Smooth muscle cell (in vitro differentiated cells): ENCODE data around the gene SF3A1. TPM values are rescaled to one million over a fixed set of nuclear protein-coding genes. Genes with fewer than 3 reads are reported as not detected.

Experiments
- DNase-seq: peaks from one replicate; lab custom pipeline; 2025; ENCODE audit not compliant: unreplicated experiment; lab: John Stamatoyannopoulos, UW
- H2AFZ ChIP-seq: fragments of 200-600 bp; sonication (generic); 2 replicates; pipeline ENCODE4 v1.6.0; 2016; ENCODE audit warnings: antibody characterized with exemption, low read depth, mild to moderate bottlenecking
- H3F3A ChIP-seq: fragments of 200-600 bp; sonication (generic); 2 replicates; pipeline ENCODE4 v1.6.0; 2017; ENCODE audit warnings: antibody characterized with exemption, low read depth
- H3K27ac ChIP-seq: fragments of 200-600 bp; sonication (generic); 2 replicates; pipeline ENCODE4 v1.5.1; 2016; ENCODE audit warnings: low read depth, mild to moderate bottlenecking
- H3K27me3 ChIP-seq: fragments of 200-600 bp; sonication (generic); 2 replicates; pipeline ENCODE4 v1.6.1; 2016; ENCODE audit warnings: low read depth, mild to moderate bottlenecking
- H3K36me3 ChIP-seq: fragments of 200-600 bp; sonication (generic); 2 replicates; pipeline ENCODE4 v1.5.1; 2016; ENCODE audit warnings: low read depth
- H3K4me1 ChIP-seq: fragments of 200-600 bp; sonication (generic); 2 replicates; pipeline ENCODE4 v1.5.1; 2016; ENCODE audit warnings: low read depth
- H3K4me2 ChIP-seq: fragments of 200-600 bp; sonication (generic); 2 replicates; pipeline ENCODE4 v1.6.0; 2016; ENCODE audit warnings: mild to moderate bottlenecking
- H3K4me3 ChIP-seq: fragments of 200-600 bp; sonication (generic); 2 replicates; pipeline ENCODE4 v1.5.1; 2016; ENCODE audit warnings: mild to moderate bottlenecking
- H3K79me2 ChIP-seq: fragments of 200-600 bp; sonication (generic); 2 replicates; pipeline ENCODE4 v1.6.0; 2016; ENCODE audit warnings: low read depth, mild to moderate bottlenecking
- H3K9ac ChIP-seq: fragments of 200-600 bp; sonication (generic); 2 replicates; pipeline ENCODE4 v1.6.0; 2016; ENCODE audit warnings: low read depth
- H3K9me3 ChIP-seq: fragments of 200-600 bp; sonication (generic); replicated peaks from 2 replicates; pipeline ENCODE4 v1.5.1; 2016; ENCODE audit warnings: low read depth
- H4K20me1 ChIP-seq: fragments of 200-600 bp; sonication (generic); 2 replicates; pipeline ENCODE4 v1.6.0; 2016; ENCODE audit warnings: low read depth
- CTCF ChIP-seq: fragments of 200-600 bp; sonication (generic); IDR thresholded peaks from 2 replicates; pipeline ENCODE4 v1.5.1; 2017; ENCODE audit warnings: borderline replicate concordance, mild to moderate bottlenecking, antibody characterized with exemption; ENCODE audit not compliant: insufficient read depth, poor library complexity, severe bottlenecking
- WGBS: methylation state at CpG from one replicate; pipeline ENCODE4 v1.1.7; 2016; ENCODE audit warnings: low lambda C conversion rate; 5-methylcytosine and 5-hydroxymethylcytosine counted together
- polyA plus RNA-seq: library from polyadenylated mRNA; unstranded; fragments of >200 nt; fragmentation: Nextera tagmentation; extraction: Ambion mirVana; gene quantifications from 2 replicates; pipeline ENCODE4 v1.2.1, GENCODE V29; 2016
- total RNA-seq: library from RNA; depleted of rRNA; stranded (reverse); fragments of >200 nt; gene quantifications from 2 replicates; pipeline ENCODE4 v1.2.3, GENCODE V29; 2014

The SF3A1 gene
- total and polyA plus RNA-seq, 2 experiments from 2014 or later, result 55.0 to 86.7 TPM

DNA sequence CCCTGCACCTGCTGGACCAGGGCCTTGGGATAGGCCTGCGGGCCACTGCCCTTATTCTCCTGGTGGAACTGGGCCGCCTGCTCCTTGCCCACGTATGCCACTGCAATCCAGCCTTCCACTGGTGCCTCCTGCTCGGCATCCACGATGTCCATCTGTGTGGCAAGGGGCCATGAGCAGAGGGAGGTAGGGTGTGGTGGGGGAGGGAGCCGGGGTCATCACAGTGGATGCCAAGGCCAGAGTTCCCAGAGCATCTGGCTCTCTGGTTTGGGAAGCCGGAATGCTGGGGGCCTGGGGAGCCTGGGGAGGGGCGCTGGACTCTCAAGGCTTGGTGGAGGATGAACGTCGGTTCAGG is 29.9 kb upstream of the SF3A1 start:
- Histone ChIP-seq H3F3A (no peaks in the 10 kb centered on the region), H3K36me3 (no peaks in the 10 kb centered on the region), H3K27me3 (no peaks in the 10 kb centered on the region), H3K4me3 (peak overlapping the region; percentile 66), H3K79me2 (no peaks in the 10 kb centered on the region), H3K9ac (no peak overlapping the region), H3K27ac (no peak overlapping the region), H3K9me3 (no peaks in the 10 kb centered on the region), H3K4me2 (peak overlapping the region; percentile 98), H3K4me1 (peaks cover 7% of the 10 kb centered on the region), H4K20me1 (no peaks in the 10 kb centered on the region), H2AFZ (no peak overlapping the region)
- WGBS, result 47% methylated on average over 7 of the region's 10 CpGs
- no peak for DNase-seq
- no peak for TF ChIP-seq CTCF

GRCh38 chr22:30385942-30386341 is 29.2 kb upstream of the SF3A1 start:
- H3K4me2 ChIP-seq, result peak overlapping the region; percentile 98
- H4K20me1 ChIP-seq, result no peaks in the 10 kb centered on the region
- H3K9ac ChIP-seq, result no peak overlapping the region
- no peaks in the 10 kb centered on the region for H3K27me3 ChIP-seq
- DNase-seq, result no peak
- 93% methylated on average over 10 of the region's 10 CpGs for WGBS
- H3K36me3 ChIP-seq, result no peaks in the 10 kb centered on the region
- TF ChIP-seq CTCF, result no peak
- H3K9me3 ChIP-seq, result no peaks in the 10 kb centered on the region
- no peak overlapping the region for H2AFZ ChIP-seq
- peaks cover 7% of the 10 kb centered on the region for H3K4me1 ChIP-seq
- H3K27ac ChIP-seq, result no peak overlapping the region
- H3K4me3 ChIP-seq, result no peak overlapping the region
- no peaks in the 10 kb centered on the region for H3F3A ChIP-seq
- no peaks in the 10 kb centered on the region for H3K79me2 ChIP-seq

DNA sequence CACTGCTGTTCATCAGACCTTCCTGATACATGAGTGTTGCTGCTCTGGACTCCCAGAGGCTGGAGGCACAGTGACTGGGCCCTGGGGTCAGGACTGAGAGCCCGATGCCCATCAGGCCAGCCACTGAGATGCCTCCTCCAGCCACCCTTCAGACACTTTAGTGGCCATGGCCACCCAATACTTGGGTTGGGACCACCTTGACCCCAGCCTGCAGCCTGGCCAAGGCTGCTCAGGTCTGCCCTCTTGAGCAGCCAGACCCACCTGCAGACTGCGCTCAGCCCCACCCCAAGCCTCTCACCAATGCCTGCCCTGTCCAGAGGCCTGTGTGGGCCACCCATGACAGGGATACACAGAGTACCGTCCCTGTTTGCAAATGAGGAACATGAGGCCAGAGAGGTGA is 26.4 kb upstream of the SF3A1 start:
- Histone ChIP-seq H4K20me1 (no peaks in the 10 kb centered on the region), H3F3A (no peaks in the 10 kb centered on the region), H3K27me3 (no peaks in the 10 kb centered on the region)

More for the DNA sequence above, 26.4 kb upstream of the SF3A1 start:
- DNase-seq, result no peak
- 89% methylated on average over 3 of the region's 3 CpGs for WGBS
- Histone ChIP-seq H3K4me1 (peaks cover 7% of the 10 kb centered on the region), H3K9ac (no peak overlapping the region), H2AFZ (no peak overlapping the region), H3K27ac (no peak overlapping the region), H3K4me3 (no peak overlapping the region), H3K79me2 (no peaks in the 10 kb centered on the region), H3K9me3 (no peaks in the 10 kb centered on the region), H3K4me2 (no peak overlapping the region), H3K36me3 (no peaks in the 10 kb centered on the region)
- TF ChIP-seq CTCF, result no peak
